Measurements from ENCODE around the gene MBD5.

MBD5 gene

DNA sequence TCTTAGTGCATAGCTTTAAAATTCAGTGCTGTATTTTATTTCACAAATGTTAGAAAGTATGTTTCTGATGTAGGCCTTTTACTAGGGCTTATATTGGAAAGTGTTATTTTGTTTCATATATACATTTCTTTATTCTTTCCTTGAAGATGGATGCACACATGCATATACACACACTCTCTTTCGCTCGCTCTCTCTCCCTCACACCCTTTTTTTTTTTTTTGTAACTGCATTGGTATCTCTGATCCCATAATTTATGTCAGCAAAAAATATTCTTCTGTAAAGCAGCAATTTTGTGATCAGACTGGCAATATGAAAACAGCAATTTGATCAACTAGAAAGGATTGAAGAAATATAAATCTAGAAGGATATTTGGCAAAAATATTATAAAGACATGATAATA lies 2.0 kb downstream of the MBD5 start:
- no peak for DNase-seq (ENCODE audit: low read depth in 2 of 2, low spot score in 1 of 2)

DNA sequence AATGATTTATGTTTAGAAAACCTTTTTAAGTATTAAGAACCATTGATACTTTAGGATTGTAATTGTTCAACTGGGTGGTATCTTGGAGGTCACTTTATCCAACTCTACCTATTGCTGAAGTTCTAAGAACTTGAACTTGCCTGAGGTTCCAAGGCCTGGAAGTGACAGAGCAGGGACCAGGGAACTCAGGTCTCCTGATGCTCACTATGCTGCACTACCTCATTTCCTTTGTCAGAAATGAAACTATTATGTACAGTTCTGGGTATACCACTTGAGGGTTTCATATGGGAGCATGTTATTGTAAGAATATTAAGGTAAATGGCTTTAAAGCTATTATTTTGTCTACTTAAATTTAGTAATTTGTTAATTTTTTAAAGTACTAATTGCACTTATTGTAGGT lies 3.0 kb downstream of the MBD5 start:
- no peak for DNase-seq (ENCODE audit: low read depth in 2 of 2, low spot score in 1 of 2)

DNA sequence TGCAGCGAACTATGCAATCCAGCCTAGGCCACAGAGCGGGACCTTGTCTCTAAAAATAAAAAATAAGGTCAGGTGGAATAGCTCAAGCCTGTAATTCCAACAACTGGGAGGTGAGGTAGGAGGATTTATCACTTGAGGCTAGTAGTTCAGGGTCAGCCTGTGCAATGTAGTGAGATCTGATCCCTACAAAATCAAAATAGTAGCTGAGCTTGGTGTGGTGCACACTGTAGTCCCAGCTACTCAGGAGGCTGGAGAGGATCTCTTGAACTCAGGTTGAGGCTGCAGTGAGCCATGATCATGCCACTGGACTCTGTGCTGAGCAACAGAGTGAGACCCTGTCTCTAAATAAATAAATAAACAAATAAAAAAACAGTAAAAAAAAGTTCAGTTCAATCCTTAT lies 5.7 kb downstream of the MBD5 start:
- DNase-seq (ENCODE audit: low read depth in 2 of 2, low spot score in 1 of 2): no peak

DNA sequence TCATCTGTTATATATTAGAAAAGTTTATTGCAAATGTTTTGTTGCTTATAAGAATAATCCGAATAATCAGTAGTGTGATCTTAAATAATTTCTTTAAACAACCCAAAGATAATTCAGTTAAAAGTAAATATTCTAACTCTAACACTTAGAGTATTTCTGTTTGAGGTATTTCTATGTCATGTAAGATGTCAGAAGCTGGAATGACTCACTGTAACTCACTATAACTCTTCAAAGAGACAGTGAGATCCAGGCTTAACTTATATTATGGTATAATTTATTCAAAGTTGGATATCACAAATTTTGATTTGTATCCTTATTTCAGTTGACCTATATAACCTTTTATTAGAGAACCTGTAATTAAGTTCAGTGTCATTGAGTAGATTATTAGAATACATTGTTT lies 6.9 kb downstream of the MBD5 start:
- no peak for DNase-seq (ENCODE audit: low read depth in 2 of 2, low spot score in 1 of 2)

DNA sequence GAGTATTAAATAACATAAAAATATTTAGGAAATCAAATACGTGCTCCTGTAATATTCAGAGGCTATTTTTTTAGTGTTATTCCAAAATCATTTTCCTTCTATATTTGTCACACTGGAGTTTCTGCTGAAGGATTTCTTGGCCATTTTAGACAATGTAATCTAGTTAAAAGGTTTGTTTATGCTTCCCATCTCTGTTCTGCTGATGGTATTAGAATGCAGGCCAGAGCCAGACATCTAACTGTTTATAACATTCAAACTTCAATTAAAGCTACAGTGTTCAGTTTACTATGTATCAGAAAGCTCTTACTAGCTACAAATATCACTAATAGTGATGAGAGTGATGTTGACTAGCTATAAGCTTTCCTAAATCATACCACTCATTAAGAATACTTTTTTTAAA lies 7.9 kb downstream of the MBD5 start:
- no peak for DNase-seq (ENCODE audit: low read depth in 2 of 2, low spot score in 1 of 2)

DNA sequence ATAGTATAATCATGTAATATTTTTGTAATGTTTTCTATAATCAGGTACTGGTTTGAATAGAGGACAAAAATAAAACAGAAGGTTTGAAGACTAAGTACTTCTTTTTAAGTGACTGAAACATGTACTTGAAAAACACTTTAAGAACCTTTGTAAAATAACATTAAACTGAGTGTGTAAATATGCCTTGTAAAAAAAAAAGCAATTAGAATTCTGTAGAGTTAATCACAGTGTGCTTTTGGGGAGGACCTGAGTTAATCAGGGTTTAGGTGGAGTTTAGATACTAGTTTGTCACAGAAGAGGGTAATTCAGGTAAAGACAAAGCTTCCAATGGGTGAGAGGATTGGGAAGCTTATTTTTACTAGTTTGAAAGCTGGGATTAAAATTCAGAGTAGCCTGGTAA lies 10.3 kb downstream of the MBD5 start:
- DNase-seq (ENCODE audit: low read depth in 2 of 2, low spot score in 1 of 2): no peak

DNA sequence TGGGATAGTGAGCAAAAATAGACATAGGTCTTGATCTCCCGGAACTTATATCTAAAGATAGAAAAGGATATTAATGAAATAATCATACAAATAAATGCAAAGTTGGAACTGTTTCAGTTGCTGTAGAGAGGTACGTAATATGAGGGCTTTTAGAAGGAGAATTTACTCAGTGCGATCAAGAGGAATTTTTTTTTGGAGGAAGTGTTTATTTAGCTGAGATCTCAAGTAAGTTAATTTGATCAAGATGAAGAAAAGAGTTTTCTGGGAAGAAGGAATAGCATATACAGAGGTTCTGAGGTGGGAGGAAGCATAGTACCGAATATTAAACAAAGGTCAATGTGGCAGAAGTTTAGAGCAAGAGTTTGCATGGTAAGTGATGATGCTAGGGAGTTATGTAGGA lies 11.3 kb downstream of the MBD5 start:
- DNase-seq (ENCODE audit: low read depth in 2 of 2, low spot score in 1 of 2): no peak

DNA sequence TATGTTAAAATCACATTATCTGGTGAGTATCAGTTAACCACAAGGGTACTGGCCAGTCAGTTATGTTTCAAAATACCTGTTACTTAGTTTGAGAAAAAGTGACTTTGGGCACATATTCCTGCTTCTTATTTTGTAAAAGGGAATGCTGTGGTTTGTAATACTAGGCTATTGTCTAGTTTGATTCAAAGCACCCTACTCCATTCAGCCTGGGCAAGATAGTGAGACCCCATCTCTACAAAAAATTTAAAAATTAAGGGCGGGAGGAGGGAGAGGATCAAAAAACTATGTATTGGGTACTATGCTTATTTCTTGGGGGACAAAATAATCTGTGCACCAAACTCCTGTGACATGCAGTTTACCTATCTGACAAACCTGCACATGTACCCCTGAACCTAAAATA lies 18.9 kb downstream of the MBD5 start:
- no peak for DNase-seq (ENCODE audit: low read depth in 2 of 2, low spot score in 1 of 2)

DNA sequence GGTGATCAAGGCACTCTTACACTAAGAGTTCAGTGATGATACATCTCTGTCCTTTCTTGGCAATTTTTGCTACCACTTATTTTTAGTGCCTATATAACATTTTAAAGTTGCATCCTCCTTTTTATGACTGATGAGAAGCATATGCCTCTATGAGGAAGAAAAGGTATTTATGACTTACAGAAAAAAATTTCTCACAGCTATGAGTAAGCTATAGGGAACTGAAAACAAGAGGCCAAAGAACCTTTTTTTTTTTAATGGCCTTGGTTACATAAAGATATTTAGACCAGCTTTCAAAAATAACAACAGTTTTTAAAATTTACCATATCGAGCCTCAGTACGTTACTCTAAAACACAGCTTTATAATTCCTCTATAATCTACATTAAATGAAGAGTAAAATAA lies 21.3 kb downstream of the MBD5 start:
- no peak for DNase-seq (ENCODE audit: low read depth in 2 of 2, low spot score in 1 of 2)

DNA sequence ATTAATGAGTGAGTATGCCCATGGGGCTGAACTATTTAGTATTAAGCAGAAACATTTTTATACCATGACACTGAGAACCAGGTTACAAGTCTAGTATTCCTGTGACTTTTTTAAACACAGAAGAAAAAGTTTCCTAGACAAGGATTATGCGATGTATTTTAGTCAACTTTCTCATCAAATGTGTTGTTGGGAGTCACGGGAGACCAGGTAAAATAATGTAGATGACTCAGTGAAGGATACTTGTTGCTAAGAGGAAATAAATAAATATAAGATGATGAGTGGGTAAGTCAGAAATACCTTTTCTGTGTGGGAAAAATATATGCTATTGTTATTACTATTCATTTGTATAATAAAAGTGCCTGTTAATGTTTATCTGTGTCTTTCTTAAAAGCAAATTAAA lies 23.4 kb downstream of the MBD5 start:
- DNase-seq (ENCODE audit: low read depth in 2 of 2, low spot score in 1 of 2): no peak

DNA sequence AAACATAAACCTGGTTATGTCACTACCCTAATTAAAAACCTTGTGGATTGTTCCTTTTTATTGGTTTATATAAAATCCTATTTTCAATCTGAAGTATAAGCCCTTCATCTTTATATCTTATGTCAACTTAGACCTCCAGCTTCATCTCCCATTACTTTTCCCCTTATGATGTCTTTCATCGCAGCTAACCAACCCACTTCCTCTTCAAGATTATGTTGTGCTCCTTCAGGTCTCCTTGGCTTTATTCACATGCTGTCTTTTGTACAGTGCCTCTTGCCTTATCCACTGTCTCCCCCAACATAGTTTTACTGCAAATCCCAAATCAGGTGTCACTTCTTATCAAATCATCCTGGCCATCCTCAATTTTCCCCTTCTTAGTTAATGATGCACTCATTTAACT lies 25.9 kb downstream of the MBD5 start:
- no peak for DNase-seq (ENCODE audit: low read depth in 2 of 2, low spot score in 1 of 2)

DNA sequence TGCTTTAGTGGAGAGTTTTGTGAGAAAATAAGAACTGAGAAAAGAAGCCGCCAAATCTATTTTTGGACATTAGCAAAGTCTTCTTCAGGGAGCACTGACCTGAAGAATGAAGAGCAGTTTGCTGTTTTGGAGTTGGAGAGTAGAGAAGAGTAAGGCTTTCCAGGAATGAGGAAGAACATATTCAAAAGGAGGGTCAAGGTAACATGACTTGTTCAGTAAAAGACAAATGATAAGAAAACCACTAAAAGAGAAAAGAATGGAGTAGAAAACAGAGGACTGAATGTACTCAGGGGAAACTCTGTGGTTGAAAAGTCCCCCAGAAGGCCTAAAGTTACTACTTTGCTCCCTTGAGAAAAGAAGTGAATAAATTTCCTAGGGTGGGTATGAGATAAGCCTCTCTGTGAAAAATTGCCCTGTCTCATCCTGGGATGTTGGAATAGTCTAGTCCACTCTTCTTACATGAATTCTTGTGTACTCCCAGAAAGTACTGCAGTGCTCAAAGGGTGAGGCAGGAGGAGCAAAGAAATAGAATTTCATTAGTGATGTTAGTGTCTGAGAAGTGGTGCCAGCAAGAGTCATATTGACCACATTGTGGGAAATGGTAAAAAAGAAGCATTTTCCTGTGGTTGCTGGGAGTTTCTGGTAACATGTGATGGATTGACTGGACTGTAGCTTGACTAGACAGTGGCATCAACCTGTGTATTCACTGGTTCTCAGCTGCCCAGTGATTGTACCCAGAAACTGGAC lies 27.8 kb downstream of the MBD5 start:
- no peak for DNase-seq (ENCODE audit: low read depth in 2 of 2, low spot score in 1 of 2)

DNA sequence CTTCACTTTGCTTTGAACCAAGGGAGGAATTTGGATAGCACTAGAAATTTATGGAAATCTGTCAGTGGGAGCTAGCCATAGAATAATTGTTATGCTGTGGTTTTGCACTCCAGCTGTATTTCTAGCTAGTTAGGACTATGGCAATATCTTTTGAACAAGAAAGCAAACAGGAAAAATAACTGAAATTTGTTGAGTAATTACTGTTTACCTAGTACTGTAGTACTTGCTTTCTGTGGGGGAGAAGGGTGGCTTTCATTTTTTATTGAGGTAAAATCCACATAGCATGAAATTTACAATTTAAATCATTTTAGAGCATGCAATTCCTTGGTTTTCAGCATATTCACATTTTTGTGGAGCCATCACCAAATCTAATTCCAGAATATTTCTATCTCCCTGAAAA lies 28.4 kb downstream of the MBD5 start:
- DNase-seq (ENCODE audit: low read depth in 2 of 2, low spot score in 1 of 2): no peak

DNA sequence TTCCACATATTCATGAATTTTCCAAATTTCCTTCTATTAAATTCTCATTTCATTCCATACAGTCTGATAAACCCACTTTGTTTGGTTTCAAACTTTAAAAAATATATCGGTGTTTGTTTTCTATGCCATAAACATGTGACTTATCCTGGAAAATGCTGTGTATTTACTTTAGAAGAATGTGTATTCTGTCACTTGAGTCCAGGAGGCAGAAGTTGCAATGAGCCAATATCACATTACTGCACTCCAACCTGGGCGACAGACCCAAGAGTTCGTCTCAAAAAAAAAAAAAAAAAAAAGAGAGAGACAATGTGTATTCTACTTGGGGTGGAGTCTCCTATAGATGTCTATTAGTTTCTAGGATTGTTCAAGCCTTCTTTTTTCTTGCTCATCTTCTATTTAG lies 31.8 kb downstream of the MBD5 start:
- DNase-seq (ENCODE audit: low read depth in 2 of 2, low spot score in 1 of 2): no peak

DNA sequence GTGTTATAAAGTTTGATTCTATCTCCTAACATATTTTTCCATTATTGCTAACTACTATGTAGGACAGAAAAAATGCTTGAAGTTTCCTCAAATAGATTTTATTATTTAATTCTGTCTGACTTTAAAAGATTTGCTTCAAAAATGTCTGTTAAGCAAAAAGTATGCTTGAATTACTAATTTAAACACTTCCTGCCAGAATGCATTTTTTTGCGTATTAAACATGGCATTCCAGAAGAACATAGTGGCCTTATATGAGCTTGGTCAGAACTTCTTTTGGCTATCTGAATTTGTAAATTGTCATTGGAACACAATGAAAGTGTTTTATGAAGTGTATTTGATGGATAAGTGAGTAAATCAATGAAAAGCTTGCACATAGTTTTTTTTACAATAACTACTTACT lies 37.8 kb downstream of the MBD5 start:
- DNase-seq (ENCODE audit: low read depth in 2 of 2, low spot score in 1 of 2): no peak

DNA sequence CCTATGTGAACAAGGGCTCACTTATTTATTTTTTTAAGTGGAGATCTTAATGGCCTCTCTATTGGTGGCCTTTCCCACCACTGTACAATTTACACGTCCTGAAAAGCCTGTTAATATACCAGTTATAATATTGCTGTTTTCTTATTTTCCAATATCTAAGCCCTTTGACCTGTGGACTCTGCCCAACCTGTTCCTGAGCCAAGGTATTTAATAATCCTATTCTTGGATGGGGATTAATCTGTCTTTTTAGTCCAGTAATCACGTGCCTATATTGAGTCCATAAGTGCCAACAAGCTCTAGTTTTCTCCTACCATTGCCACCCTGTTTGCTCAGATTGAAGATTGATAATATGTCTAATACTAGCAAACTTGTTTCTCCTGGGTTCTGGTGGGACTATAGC lies 42.7 kb downstream of the MBD5 start:
- DNase-seq (ENCODE audit: low read depth in 2 of 2, low spot score in 1 of 2): no peak

DNA sequence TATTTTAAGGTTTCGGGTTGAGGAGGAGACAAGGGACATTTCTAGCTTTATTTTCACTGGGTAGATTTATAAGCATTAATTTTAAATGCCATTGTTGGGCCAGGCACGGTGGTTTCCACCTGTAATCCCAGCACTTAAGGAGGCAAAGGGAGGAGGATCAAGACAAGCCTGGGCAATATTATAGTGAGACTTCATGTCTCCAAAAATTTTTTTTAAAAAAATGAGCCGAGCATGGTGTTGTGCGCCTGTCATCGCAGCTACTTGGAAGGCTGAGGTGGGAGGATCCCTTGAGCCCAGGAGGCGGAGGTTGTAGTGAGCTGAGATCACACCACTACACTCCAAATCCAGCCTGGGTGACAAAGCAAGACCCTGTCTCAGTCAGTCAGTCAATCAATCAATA lies 45.0 kb downstream of the MBD5 start:
- DNase-seq (ENCODE audit: low read depth in 2 of 2, low spot score in 1 of 2): no peak

DNA sequence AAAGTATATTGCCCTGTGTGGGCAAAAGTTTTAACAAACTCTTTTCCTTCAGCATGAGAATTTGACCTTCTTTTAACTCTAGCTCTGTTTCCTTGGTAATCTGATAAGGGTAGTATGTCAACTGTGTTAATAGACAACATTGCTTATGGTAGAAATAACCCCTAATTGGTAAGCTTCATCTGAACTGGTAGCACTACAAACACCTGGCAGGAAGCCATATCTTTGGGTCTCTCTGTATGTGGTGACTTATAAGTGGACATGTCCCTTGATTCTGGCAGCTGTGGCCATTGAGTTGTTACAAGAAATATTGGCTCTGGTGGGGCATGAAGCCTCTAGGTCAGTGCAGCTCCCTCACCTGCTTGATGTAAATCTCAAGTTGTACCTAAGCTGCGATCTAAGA lies 46.9 kb downstream of the MBD5 start:
- DNase-seq (ENCODE audit: low read depth in 2 of 2, low spot score in 1 of 2): no peak

DNA sequence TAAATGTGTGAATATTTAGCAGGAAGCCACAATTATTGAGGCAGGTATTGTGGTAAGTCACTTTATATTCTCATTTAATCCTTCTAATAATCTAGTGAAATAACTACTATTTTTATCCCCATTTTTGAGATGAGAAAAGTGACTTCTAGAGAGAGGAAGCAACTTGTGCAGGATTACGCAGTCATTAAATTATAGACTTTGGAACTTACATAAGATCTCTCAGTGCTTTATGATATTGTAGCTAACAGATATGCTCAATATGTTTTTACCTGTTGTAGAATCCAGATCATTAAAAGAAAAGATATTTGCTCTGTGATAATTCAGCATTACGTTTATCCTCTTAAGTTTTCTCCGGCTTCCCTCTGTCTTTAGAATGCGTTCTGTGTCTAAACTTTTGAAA lies 50.5 kb downstream of the MBD5 start:
- DNase-seq (ENCODE audit: low read depth in 2 of 2, low spot score in 1 of 2): no peak

DNA sequence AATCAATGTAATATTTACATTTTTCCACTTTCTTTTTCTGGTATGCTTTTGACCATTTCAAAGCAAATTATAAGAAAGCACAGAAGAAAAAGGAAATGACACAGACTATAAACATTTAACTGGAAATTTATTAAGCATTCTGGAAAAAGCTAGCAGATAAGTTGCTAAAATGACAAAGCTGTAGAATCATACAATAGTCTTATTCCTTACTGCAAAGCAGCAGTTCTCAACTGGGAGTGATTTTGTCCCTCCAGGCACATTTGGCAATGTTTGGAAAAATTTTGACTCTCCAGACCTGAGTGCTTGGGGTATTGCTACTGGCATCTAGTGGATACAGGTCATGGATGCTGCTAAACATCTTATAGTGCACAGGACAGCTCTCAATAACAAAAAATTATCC lies 75.1 kb downstream of the MBD5 start:
- DNase-seq (ENCODE audit: low read depth in 2 of 2, low spot score in 1 of 2): no peak

DNA sequence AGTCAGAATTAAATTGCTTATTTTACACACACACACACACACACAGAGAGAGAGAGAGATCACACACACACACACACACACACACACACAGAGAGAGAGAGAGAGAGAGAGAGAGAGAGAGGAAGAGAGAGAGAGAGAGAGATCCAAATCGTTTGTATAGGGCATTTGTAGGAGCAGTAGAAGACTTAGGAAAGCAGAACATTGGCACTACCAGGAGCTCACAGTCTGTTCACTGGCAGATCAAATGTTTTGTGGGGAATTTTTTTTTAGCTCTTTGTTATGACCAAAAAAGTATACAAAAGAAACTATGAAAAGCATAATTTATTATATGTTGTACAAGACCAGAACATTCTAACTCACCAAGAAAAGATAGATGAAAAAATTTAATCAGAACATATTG lies 81.8 kb downstream of the MBD5 start:
- DNase-seq (ENCODE audit: low read depth in 2 of 2, low spot score in 1 of 2): no peak

DNA sequence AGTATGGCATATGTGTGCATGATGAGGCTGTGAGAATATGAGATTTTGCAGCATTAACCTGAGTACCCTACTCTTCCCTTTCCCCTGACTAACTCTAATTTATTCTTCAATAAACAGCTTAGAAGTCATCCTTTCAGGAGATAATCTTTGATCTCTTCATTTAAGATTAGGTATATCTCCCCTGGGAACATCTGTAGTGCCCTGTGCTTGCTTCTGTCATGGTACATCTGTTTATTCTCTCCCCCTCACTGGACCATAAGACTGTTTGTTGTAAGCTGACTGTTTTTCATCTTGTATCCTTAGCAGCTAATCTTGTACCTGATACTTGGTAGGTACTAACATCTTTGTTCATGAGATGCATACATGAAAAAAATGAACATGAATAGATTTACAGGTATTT lies 83.1 kb downstream of the MBD5 start:
- no peak for DNase-seq (ENCODE audit: low read depth in 2 of 2, low spot score in 1 of 2)

DNA sequence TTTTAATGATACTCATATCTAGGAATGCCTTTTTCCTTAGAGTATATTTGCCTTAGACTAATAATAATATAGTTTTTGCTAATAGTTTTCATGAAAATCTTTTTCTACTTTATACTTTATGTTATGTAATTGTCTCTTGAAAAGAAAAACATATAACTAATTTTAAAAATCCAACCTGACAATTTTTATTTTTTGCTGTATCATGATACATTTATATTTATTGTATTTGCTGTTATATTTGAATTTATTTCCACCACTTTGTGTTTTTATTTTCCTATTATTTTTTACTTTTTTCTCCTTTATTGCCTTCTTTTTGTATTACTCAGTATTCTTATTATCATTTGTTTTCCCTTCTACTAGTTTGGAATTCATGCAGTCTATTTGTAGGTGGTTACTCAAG lies 85.4 kb downstream of the MBD5 start:
- DNase-seq (ENCODE audit: low read depth in 2 of 2, low spot score in 1 of 2): no peak

DNA sequence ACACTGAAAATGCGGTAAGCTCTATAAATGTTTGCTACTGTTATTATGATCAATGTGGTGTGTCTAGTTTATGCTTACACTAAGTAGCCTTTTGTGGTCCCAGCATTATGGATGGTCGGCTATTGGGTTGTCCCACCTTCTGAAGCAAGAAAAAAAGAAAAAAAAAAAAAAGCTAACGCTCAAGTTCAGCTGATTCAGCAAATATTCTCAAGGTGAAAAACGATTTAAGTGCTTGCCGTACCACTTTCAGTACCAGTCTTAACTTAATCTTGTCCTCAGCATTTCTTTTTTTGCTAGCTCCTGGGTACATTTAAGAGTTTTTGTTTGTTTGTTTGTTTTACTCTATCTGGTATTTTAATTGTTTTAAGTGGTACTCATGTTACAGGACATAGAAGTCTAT lies 87.5 kb downstream of the MBD5 start:
- no peak for DNase-seq (ENCODE audit: low read depth in 2 of 2, low spot score in 1 of 2)
